B cell (primary cell): ENCODE results near the gene DRAXIN.

Source experiments
- EZH2 ChIP-seq: IDR thresholded peaks from 2 replicates; pipeline ENCODE4 v1.6.1; 2012; ENCODE audit warnings: borderline replicate concordance, low read depth, mild to moderate bottlenecking, moderate library complexity, low read length; ENCODE audit not compliant: insufficient read depth, poor library complexity, severe bottlenecking
- TF ChIP-seq, protein P1 (sequence below): fragments of 200-600 bp; IDR thresholded peaks from one replicate; pipeline ENCODE4 v1.8.0; 2022; ENCODE audit warnings: antibody characterized with exemption, mild to moderate bottlenecking

DNA sequence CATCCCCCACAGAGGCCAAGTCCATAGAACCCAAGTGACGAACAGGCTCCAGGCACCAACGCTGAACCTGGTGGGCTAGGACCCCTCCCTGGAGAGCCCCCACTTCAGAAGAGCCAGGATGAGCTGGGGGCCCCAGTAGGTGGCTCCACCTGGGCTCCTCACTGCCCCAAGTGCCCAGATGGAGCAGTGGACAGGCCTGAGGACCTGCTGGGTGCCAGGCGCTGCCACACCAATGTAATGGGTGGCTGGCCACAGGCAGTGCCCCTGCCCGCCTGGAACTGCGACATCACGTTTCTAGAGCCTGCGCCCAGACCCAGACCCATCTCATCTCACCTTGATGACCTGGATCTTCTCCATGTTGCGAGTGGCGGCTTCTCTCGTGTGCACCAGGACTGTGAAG lies 16.2 kb upstream of the DRAXIN start:
- no peak for TF ChIP-seq EZH2
- TF ChIP-seq, protein P1, sequence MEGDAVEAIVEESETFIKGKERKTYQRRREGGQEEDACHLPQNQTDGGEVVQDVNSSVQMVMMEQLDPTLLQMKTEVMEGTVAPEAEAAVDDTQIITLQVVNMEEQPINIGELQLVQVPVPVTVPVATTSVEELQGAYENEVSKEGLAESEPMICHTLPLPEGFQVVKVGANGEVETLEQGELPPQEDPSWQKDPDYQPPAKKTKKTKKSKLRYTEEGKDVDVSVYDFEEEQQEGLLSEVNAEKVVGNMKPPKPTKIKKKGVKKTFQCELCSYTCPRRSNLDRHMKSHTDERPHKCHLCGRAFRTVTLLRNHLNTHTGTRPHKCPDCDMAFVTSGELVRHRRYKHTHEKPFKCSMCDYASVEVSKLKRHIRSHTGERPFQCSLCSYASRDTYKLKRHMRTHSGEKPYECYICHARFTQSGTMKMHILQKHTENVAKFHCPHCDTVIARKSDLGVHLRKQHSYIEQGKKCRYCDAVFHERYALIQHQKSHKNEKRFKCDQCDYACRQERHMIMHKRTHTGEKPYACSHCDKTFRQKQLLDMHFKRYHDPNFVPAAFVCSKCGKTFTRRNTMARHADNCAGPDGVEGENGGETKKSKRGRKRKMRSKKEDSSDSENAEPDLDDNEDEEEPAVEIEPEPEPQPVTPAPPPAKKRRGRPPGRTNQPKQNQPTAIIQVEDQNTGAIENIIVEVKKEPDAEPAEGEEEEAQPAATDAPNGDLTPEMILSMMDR, result no peak
